Measurements from ENCODE around the gene ABHD12B.

Gene ABHD12B, protein sequence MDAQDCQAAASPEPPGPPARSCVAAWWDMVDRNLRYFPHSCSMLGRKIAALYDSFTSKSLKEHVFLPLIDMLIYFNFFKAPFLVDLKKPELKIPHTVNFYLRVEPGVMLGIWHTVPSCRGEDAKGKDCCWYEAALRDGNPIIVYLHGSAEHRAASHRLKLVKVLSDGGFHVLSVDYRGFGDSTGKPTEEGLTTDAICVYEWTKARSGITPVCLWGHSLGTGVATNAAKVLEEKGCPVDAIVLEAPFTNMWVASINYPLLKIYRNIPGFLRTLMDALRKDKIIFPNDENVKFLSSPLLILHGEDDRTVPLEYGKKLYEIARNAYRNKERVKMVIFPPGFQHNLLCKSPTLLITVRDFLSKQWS

DNA sequence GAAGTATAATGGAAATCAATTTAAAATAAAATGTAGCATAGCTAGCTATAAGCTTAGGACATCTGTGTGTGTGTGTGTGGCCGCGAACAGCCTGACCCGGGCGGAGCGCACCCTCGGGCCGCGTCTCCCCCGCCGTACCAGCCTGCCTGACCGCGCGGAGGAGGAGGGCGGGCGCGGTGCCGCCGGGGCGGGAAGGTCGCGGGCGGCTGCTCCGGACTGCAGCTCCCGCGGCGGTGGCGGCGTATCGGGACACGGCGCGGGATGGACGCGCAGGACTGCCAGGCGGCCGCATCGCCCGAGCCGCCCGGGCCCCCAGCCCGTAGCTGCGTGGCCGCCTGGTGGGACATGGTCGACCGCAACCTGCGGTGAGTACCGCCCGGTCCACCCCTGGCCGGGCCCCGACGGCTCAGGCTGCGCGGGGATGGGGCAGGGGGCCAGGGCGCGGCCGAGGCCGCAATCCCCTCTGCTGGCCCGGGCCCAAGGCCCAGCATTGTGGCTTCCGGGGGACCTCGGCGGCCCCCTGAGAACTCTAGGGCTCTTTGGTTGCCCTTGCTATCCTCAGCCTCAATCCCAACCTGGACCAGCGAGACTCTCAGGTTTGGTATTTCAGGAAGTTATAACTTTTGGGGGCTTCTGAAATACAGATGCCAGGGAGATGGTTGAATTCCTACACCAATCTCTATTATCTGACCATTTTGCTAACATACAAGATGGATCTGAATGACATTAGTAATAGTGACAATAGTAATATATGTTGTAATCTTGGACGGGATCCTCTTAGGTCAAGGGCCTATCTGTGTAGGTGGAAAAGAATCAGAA, at the start of gene ABHD12B:
TSS of gene ABHD12B (plus strand) at position 140 of the 819 bp plus-strand sequence. CDS start at position 262, 122 bp downstream.
- no peak for TF ChIP-seq ZNF274 (IDR thresholded peaks at IDR 0.05; ENCODE audit: low read depth, low read length)
- H3K4me3 ChIP-seq (ENCODE audit: low read length), result no peak within 1 kb of the TSS

DNA sequence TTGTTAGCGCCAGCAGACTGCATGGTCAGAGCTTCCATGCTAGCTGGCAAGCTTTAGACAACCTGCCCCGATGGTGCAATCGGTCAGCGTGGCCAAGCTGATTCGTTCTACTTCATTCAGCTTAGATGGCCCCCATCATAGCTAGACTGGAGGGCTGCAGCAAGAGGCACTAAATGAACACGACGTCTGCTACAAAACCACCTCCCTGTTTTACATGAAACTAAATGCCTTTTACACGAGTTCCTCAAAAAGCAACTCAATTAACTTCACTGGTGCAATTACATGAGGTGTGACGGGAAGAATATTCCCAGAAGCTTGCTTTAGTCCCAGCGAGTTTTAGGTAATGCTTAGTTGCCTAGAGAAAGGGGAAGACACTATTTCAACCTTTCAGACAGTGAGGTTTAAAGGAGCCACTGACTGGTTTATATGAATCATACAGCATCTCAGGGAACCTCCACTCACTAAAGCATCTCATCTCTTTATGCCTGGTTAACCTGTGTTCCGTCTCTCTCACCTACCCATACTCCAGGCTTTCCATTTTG, 49.3 kb upstream of the ABHD12B start:
- peak overlapping the region; percentile 72 for H3K4me3 ChIP-seq (ENCODE audit: low read length)
- no peak for TF ChIP-seq ZNF274 (IDR thresholded peaks at IDR 0.05; ENCODE audit: low read depth, low read length)

DNA sequence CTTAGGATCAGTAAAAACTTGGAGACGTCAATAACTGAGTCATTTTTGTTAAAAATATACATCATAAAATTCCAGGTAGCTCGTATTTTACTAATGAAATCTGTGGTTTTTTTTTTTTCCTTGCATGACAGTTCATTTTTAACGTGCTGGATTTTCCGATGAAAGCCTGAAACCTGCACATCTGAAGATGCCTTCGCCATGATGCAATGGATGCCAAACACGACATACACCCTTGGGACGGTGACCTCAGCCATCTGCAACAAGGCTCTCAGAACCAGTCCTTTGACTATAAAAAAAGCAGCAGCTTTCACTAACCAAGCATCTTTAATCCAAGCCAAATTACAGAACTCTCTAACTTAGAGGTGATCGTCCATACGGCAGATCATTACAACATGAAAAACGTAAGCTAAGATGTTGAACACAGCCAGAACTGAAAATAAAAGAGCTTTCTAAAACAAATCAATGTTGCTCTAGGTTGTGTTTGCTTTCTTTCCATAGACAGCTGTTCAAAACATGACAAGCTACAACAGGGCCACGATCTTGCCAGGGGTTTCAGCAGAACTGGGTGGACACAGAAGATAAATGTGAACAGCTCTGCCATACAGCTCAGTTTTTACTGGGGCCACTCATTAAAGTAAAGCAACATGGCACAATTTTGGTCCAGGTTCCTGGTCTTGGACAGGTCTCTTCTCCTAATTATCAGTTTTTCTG, 48.6 kb upstream of the ABHD12B start:
- TF ChIP-seq ZNF274 (IDR thresholded peaks at IDR 0.05; ENCODE audit: low read depth, low read length), result no peak
- H3K4me3 ChIP-seq (ENCODE audit: low read length), result peak overlapping the region; percentile 72

DNA sequence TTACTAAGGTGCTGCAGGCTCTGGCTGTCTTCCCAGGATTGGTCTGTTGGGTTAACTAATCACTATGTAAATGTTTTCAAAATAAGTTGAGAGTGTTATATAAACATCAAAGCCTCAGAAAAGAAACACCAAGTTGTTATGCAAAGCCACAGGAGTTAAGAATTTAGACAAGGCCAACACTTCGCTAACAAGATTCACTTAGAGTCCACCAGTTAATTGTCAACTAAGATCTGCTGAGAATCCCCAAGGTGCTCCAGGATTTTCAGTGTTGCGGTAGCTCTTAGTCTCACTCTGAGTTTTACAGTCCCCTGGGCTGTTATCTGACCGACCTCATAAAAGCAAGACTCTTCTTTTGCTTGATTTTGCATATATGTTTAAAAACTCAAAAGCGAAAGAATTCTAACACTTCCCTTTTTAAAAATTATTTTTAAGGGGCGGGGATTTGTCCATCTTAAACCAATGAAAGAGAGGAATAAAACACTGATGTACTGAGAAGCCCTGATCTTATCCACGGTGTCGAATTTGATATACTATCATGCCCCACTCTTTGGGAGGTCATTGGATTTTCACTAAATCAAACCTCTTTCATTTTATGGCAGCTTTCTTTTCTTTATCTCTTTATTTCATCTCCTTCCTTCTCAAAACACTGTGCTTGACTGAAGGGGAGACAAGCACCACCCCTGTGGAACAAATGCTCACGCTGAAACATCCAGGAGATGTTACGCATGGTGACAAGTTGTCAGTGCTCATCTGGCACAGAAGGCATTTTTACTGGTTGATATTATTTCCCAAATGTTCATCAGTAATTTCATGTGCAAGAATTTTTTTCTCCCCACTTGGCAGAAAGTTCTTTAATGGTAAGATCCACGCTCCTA, 47.9 kb upstream of the ABHD12B start:
- TF ChIP-seq ZNF274 (IDR thresholded peaks at IDR 0.05; ENCODE audit: low read depth, low read length), result no peak
- peak overlapping the region; percentile 79 for H3K4me3 ChIP-seq (ENCODE audit: low read length)

DNA sequence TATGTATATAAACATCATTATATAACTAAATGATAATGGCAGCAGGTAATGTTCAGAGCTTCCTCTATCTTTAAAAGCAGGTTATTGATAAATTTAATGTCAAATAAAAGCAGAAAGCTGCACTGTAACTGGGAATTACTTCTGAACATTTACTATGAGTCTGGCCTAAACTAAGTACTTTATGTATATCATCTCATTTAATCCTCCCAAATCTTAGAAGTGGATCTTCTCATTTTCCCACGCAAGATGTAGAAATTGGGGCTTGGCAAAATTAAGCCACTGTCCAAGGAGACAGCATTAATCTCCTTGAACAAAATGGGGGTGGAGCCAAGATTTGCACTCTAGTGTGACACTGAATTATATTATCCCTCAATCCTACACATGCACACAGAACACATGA, 46.5 kb upstream of the ABHD12B start:
- H3K4me3 ChIP-seq (ENCODE audit: low read length), result no peak overlapping the region
- no peak for TF ChIP-seq ZNF274 (IDR thresholded peaks at IDR 0.05; ENCODE audit: low read depth, low read length)

DNA sequence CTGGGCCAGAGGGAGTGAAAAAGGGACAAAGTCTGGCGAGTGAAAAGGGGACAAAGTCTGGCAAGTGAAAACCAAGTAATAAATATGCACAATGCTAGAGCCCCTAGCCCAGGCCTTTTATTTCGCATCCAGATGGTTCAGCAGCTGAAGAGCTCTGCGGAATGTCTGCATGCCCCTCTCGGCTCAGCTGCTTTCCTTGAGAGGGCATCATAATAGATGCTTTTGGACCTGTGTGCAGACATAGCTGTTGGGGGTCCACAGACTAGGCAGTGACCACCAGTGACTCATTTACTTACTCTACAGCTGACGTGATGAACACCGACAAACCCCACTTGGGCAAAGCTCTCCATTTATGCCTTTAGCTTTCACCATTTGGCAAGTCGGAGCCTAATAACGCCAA, 45.2 kb upstream of the ABHD12B start:
- TF ChIP-seq ZNF274 (IDR thresholded peaks at IDR 0.05; ENCODE audit: low read depth, low read length), result no peak
- H3K4me3 ChIP-seq (ENCODE audit: low read length), result no peak overlapping the region; the same call in 1 of the 2 replicates

DNA sequence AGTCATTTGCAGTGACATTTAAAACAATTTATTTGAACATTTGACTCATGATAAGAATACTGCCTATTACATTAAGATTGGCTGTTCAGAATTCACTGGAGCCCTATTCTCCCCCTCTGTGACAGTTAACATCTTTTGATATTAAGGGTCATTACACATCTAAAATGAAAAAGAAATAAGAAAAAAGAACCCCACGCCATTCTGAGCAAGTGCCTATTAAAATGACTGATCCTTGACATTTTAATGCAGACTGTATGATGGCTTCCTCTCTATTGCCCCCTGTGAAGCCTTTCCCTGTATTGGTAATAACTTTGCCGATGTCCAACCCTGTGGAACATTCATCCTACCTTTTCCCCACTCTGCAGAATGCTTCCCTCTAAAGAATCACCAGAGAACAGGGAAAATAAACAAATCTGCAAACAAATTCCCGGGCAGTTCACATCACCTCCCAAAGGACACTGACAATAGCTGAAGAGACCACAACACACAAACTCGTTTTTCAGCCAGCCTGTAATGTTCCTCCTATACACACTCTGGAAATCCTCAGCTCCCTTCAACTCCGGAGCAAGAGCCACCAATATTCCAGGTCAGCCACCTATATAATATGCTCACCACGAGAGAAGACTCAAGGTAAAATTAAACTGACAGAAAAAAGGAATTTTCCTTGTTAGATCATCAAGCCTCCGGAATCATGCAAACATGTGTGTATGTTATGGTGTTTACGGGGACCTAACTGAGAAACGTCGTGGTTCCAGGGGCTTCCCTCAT, 42.9 kb upstream of the ABHD12B start:
- TF ChIP-seq ZNF274 (IDR thresholded peaks at IDR 0.05; ENCODE audit: low read depth, low read length), result no peak
- H3K4me3 ChIP-seq (ENCODE audit: low read length), result peak overlapping the region; percentile 77

DNA sequence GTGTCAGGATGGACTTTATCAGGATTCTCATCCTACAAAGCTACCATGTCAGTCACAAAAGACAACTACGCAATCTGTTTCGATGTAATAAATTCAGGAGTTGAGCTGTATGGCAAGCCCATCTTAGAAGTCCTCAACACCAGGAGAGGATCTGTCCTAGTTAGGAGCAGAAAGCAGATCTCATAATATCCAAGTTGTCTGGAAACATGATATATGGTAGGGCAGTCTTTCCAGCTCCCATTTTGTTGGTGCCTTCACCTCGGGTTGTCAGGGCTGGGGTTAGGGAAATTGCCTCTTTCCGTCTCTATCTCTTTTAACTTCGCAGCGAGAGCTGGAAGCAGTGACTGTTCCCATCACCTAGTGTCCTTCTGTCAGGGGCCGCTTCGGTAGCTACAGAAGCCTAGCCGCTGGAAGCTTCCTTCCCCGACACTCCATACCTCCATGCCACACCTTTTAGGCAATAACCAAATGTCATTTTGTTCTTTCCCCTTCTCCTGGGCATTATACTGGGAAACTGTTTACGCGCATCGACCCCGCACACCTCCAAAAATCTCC, 42.3 kb upstream of the ABHD12B start:
- peak overlapping the region; percentile 77 for H3K4me3 ChIP-seq (ENCODE audit: low read length)
- TF ChIP-seq ZNF274 (IDR thresholded peaks at IDR 0.05; ENCODE audit: low read depth, low read length), result no peak

DNA sequence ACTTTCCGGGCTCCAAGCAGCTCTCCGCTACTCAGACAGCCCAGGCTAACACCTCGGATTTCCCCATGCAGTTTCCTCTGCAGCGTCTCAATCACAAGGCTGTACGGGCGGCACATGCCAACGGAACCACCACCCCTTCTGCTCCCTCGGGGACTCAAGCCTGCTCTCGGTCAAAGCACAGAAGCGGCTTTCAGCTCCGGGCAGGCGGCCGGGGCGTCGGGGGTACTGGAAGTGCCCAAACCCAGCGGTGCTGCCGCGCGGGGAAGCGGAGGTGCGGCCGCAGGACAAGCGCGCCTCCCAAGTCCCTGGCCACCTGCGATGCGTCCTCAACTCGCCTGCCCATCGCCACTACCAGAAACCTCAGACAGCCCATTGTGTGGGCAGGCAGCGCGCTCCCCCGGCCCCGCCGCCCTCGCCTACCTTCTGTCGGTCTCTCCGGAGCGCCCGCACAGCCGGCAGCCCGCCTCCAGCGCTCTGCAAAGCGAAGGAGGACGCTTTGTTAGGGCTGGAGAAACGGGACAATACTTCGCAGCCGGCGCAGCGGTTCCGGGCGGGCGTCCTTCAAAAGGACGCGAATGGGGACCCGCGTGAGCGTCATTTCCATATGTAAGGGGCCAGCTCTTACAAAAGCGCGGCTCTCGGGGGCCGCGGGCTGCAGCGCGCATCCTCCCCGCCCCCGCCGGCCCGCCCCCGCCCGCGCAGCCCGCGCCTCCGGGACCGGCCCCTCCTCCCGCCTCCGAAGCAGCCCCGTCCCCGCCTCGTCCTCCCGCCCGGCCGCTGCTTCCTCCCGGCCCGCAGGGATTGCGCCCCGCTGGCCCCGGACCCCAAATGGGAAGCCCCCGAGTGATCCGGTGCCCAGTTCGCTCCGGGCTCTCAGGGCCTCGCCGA, 41.6 kb upstream of the ABHD12B start:
- peak overlapping the region; percentile 77 for H3K4me3 ChIP-seq (ENCODE audit: low read length)
- TF ChIP-seq ZNF274 (IDR thresholded peaks at IDR 0.05; ENCODE audit: low read depth, low read length), result no peak

DNA sequence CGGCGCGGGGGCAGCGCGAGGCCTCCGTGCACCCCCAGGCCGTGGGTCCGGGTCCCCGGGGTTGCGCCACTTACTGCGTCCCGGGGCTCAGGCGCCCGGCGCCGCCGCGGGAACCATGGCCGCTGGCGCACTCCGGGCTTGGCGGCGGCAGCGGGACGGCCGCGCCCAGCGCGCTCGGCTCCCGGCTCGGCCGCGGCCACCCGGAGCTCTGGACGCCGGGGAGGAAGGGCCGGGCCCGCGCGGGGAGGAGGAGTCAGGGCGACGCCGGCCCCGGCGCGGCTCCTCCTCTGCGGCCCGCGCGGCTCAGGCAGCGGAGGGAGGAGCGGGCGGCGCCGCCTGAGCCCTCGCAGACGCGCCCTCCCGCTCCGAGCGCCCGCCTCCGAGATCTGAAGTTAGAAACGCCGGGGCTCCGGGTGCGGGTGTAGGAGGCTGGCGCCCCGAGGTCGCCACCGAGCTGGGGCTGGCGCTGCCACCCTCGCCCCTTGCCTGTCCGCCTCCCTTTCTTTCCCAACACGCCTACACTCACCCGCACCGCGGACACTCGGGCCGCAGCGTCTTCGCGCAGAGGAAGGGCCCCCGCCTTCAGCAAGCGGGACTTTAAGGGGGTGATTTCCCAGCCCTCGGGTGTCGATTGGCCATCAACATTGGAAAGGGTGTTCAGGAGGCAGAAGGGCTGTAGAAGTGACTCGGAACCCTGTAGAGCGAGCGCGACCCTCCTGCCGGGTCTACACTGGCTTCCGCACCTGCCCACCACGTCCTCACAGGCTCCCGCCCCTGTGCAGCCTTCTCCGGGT, 40.7 kb upstream of the ABHD12B start, which contains the start of gene NIN:
TSS of gene NIN (minus strand) at position 231 of the 794 bp plus-strand sequence. CDS start 9,106 bp downstream, outside the sequence.
- H3K4me3 ChIP-seq (ENCODE audit: low read length), result peak within 1 kb of the TSS; percentile 77
- TF ChIP-seq ZNF274 (IDR thresholded peaks at IDR 0.05; ENCODE audit: low read depth, low read length), result no peak

Data from GM08714 (cell line).